ENCODE data around the gene CLIC5. TPM values are rescaled to one million over a fixed set of nuclear protein-coding genes. Genes with fewer than 3 reads are reported as not detected.
A peak's percentile ranks its signal among the peaks of the same experiment; 100 is the strongest.

Gene CLIC5
- total RNA-seq, 1 donor from 2014 or later: 0.32 TPM

- DNase-seq (ENCODE audit: low read depth): no peak
- H2AFZ ChIP-seq (ENCODE audit: low read depth, low read length): no peak overlapping the region
- no peak overlapping the region for H3K4me3 ChIP-seq (ENCODE audit: insufficient read depth, low read depth, low read length)
- no peak overlapping the region for H3K27ac ChIP-seq (ENCODE audit: low read depth, low read length)
- H3K79me2 ChIP-seq (ENCODE audit: insufficient read depth, low read length): no peaks in the 10 kb centered on the region
- H3K4me1 Mint-ChIP-seq (ENCODE audit: low read depth, unreplicated experiment): peaks cover 19% of the 10 kb centered on the region
- no peaks in the 10 kb centered on the region for H3K36me3 ChIP-seq (ENCODE audit: insufficient read depth, low read length)
- no peaks in the 10 kb centered on the region for H3K4me1 ChIP-seq (ENCODE audit: insufficient read depth, low read length)
- no peak overlapping the region for H3K27ac Mint-ChIP-seq (ENCODE audit: unreplicated experiment)
- no peak overlapping the region for H3K4me3 Mint-ChIP-seq (ENCODE audit: unreplicated experiment)
- no peaks in the 10 kb centered on the region for H3K27me3 ChIP-seq (ENCODE audit: insufficient read depth, low read length)
- no peaks in the 10 kb centered on the region for H3K27me3 Mint-ChIP-seq (ENCODE audit: low read depth, unreplicated experiment)
- no peak overlapping the region for H3K9ac ChIP-seq (ENCODE audit: low read length)
- no peaks in the 10 kb centered on the region for H3K36me3 Mint-ChIP-seq (ENCODE audit: low read depth, unreplicated experiment)
- no peaks in the 10 kb centered on the region for H4K20me1 ChIP-seq (ENCODE audit: insufficient read depth, low read length)
- H3K4me2 ChIP-seq (ENCODE audit: low read length): no peak overlapping the region
- H3K9me3 Mint-ChIP-seq (ENCODE audit: unreplicated experiment): no peaks in the 10 kb centered on the region
- no peaks in the 10 kb centered on the region for H3K9me3 ChIP-seq (ENCODE audit: insufficient read depth, low read depth, low read length)
- FAIRE-seq: no peak
- TF ChIP-seq EZH2 (IDR thresholded peaks at IDR 0.05; ENCODE audit: insufficient read depth, low read length): no peak
- TF ChIP-seq, protein P1, sequence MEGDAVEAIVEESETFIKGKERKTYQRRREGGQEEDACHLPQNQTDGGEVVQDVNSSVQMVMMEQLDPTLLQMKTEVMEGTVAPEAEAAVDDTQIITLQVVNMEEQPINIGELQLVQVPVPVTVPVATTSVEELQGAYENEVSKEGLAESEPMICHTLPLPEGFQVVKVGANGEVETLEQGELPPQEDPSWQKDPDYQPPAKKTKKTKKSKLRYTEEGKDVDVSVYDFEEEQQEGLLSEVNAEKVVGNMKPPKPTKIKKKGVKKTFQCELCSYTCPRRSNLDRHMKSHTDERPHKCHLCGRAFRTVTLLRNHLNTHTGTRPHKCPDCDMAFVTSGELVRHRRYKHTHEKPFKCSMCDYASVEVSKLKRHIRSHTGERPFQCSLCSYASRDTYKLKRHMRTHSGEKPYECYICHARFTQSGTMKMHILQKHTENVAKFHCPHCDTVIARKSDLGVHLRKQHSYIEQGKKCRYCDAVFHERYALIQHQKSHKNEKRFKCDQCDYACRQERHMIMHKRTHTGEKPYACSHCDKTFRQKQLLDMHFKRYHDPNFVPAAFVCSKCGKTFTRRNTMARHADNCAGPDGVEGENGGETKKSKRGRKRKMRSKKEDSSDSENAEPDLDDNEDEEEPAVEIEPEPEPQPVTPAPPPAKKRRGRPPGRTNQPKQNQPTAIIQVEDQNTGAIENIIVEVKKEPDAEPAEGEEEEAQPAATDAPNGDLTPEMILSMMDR (IDR thresholded peaks at IDR 0.05; ENCODE audit: insufficient read depth, low read depth, low read length): no peak
Observed at GRCh38 chr6:45898941-45899682, 116.5 kb downstream of the CLIC5 start.

DNA sequence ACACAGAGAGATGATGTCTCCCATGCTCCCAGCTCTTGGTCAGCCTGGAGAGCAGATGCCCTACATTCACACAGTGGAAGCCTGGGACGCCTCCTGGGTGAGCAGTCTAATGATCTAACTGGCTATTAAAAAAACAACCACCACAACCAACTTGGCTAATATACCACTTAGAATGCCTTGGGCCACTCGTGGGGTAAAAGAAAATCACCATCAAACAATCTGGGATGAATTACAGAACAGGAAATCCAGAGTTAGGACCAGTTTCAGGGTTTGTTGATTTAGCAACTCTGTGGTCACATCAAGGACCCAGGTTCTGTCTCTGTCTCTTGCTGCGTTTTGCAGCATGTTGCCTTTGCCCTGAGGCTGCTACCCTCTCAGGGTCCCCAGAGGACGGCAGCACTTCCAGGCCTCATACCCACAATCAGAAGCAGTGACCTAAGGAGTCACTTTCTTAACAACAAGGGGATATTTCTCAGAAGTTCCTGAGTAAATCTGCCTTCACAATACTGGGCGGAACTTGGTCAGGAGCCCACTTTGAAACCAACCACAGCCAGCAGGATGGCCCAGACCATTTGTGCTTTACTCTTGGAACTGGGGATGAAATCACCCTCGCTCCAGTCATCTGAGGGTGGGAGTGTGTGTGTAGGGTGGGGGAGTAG is 118.7 kb downstream of the CLIC5 start:
- no peak overlapping the region for H2AFZ ChIP-seq (ENCODE audit: low read depth, low read length)
- Mint-ChIP-seq H3K27ac (ENCODE audit: unreplicated experiment) (peak overlapping the region; percentile 27), H3K4me3 (ENCODE audit: unreplicated experiment) (no peak overlapping the region), H3K9me3 (ENCODE audit: unreplicated experiment) (no peaks in the 10 kb centered on the region), H3K36me3 (ENCODE audit: low read depth, unreplicated experiment) (no peaks in the 10 kb centered on the region), H3K27me3 (ENCODE audit: low read depth, unreplicated experiment) (no peaks in the 10 kb centered on the region), H3K4me1 (ENCODE audit: low read depth, unreplicated experiment) (peaks cover 19% of the 10 kb centered on the region)
- no peaks in the 10 kb centered on the region for H3K9me3 ChIP-seq (ENCODE audit: insufficient read depth, low read depth, low read length)
- H4K20me1 ChIP-seq (ENCODE audit: insufficient read depth, low read length): no peaks in the 10 kb centered on the region
- no peaks in the 10 kb centered on the region for H3K36me3 ChIP-seq (ENCODE audit: insufficient read depth, low read length)
- no peaks in the 10 kb centered on the region for H3K79me2 ChIP-seq (ENCODE audit: insufficient read depth, low read length)
- H3K4me1 ChIP-seq (ENCODE audit: insufficient read depth, low read length): no peaks in the 10 kb centered on the region
- TF ChIP-seq EZH2 (IDR thresholded peaks at IDR 0.05; ENCODE audit: insufficient read depth, low read length): no peak
- TF ChIP-seq, protein P1 (IDR thresholded peaks at IDR 0.05; ENCODE audit: insufficient read depth, low read depth, low read length): no peak
- H3K27ac ChIP-seq (ENCODE audit: low read depth, low read length): no peak overlapping the region
- peak overlapping the region; percentile 11 for H3K4me2 ChIP-seq (ENCODE audit: low read length)
- DNase-seq (ENCODE audit: low read depth) (peak; percentile 37), FAIRE-seq (no peak)
- no peaks in the 10 kb centered on the region for H3K27me3 ChIP-seq (ENCODE audit: insufficient read depth, low read length)
- H3K9ac ChIP-seq (ENCODE audit: low read length): no peak overlapping the region
- H3K4me3 ChIP-seq (ENCODE audit: insufficient read depth, low read depth, low read length): no peak overlapping the region

GRCh38 chr6:45895569-45895968 is 120.1 kb downstream of the CLIC5 start:
- Mint-ChIP-seq H3K27ac (ENCODE audit: unreplicated experiment) (no peak overlapping the region), H3K36me3 (ENCODE audit: low read depth, unreplicated experiment) (no peaks in the 10 kb centered on the region), H3K27me3 (ENCODE audit: low read depth, unreplicated experiment) (no peaks in the 10 kb centered on the region), H3K9me3 (ENCODE audit: unreplicated experiment) (no peaks in the 10 kb centered on the region), H3K4me1 (ENCODE audit: low read depth, unreplicated experiment) (peaks cover 10% of the 10 kb centered on the region), H3K4me3 (ENCODE audit: unreplicated experiment) (no peak overlapping the region)
- Histone ChIP-seq H3K4me3 (ENCODE audit: insufficient read depth, low read depth, low read length) (no peak overlapping the region), H3K4me1 (ENCODE audit: insufficient read depth, low read length) (no peaks in the 10 kb centered on the region), H3K79me2 (ENCODE audit: insufficient read depth, low read length) (no peaks in the 10 kb centered on the region), H3K9me3 (ENCODE audit: insufficient read depth, low read depth, low read length) (no peaks in the 10 kb centered on the region), H3K4me2 (ENCODE audit: low read length) (no peak overlapping the region), H4K20me1 (ENCODE audit: insufficient read depth, low read length) (no peaks in the 10 kb centered on the region), H3K9ac (ENCODE audit: low read length) (no peak overlapping the region), H3K27me3 (ENCODE audit: insufficient read depth, low read length) (no peaks in the 10 kb centered on the region), H3K36me3 (ENCODE audit: insufficient read depth, low read length) (no peaks in the 10 kb centered on the region), H3K27ac (ENCODE audit: low read depth, low read length) (no peak overlapping the region), H2AFZ (ENCODE audit: low read depth, low read length) (no peak overlapping the region)
- TF ChIP-seq EZH2 (IDR thresholded peaks at IDR 0.05; ENCODE audit: insufficient read depth, low read length): no peak
- TF ChIP-seq, protein P1 (IDR thresholded peaks at IDR 0.05; ENCODE audit: insufficient read depth, low read depth, low read length): no peak
- DNase-seq (ENCODE audit: low read depth) (no peak), FAIRE-seq (no peak)

Measured in astrocyte (in vitro differentiated cells and primary cell).